Measurements from ENCODE around the gene FIGN.

The FIGN gene

DNA sequence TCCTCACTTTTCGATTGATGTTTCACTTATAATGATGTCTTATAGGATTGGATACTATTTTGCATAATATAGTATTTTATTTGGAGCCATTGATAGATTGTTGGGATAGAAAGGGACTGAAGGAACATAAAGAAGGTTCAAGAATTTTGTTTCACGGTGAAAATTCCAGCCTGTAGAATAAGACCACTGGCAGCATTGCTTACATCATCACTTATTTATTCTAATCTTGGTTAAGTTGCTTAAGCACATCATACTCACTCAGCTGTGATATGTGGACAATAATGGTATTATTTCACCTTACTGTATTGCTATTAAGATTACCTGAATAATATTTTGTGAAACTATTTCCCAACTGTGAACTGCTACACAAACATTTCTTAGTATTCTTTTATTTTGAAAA lies 118.3 kb downstream of the FIGN start:
- TF ChIP-seq, protein P1, sequence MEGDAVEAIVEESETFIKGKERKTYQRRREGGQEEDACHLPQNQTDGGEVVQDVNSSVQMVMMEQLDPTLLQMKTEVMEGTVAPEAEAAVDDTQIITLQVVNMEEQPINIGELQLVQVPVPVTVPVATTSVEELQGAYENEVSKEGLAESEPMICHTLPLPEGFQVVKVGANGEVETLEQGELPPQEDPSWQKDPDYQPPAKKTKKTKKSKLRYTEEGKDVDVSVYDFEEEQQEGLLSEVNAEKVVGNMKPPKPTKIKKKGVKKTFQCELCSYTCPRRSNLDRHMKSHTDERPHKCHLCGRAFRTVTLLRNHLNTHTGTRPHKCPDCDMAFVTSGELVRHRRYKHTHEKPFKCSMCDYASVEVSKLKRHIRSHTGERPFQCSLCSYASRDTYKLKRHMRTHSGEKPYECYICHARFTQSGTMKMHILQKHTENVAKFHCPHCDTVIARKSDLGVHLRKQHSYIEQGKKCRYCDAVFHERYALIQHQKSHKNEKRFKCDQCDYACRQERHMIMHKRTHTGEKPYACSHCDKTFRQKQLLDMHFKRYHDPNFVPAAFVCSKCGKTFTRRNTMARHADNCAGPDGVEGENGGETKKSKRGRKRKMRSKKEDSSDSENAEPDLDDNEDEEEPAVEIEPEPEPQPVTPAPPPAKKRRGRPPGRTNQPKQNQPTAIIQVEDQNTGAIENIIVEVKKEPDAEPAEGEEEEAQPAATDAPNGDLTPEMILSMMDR (IDR thresholded peaks at IDR 0.05; ENCODE audit: low read depth, low read length) = no peak
- in situ Hi-C loops (cut with HindIII; ENCODE audit: low sequenced_read_pairs) = no loop called here
- DNase-seq (ENCODE audit: low read depth, low spot score) = no peak
- no peak overlapping the region for H3K4me3 ChIP-seq (ENCODE audit: low read depth, low read length)

DNA sequence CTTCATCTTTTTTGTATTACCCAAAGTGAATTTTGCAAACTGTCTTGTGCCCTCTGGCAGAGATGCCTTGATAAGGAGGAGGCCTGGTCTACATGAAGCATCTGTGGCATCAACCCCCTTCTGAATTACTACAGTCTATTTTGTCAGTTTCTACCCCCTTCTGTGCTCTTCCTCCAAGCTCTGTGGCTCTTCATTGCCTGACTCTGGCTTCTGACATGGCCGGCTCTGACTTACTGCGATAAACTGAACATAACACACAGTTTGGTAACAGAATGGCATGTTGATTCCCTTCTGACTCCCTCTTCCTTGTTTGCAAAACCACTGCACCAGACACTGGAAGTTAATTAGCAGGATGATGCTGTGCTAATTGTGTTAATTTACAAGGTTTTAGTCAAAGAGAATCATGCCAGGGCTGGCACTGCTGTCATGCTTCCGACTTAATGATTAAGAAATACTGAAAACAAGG lies 122.5 kb downstream of the FIGN start:
- TF ChIP-seq, protein P1 (IDR thresholded peaks at IDR 0.05; ENCODE audit: low read depth, low read length) = no peak
- no peak overlapping the region for H3K4me3 ChIP-seq (ENCODE audit: low read depth, low read length)
- in situ Hi-C loops (cut with HindIII; ENCODE audit: low sequenced_read_pairs) = no loop called here

DNA sequence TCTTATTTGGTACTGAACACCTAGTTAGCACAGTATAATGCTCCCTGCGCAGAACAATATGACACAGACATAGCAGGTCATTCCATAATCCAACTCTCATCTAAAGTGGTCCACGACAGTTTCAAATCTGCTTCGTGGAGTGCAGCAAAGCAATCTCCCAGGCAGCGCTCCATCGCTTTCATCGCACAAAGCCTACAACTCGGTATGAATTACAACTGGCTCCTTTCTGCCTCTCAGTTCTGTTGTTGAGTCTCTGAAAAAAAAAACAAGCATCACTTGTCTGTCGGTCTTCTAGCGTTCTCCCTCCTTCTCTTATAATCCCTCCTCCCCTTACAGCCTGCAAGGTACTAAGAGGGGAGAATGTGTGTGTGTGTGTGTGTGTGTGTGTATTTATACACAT lies 123.5 kb downstream of the FIGN start:
- in situ Hi-C loops (cut with HindIII; ENCODE audit: low sequenced_read_pairs) = no loop called here

More for the DNA sequence above, 122.5 kb downstream of the FIGN start:
- no peak for DNase-seq (ENCODE audit: low read depth, low spot score)

DNA sequence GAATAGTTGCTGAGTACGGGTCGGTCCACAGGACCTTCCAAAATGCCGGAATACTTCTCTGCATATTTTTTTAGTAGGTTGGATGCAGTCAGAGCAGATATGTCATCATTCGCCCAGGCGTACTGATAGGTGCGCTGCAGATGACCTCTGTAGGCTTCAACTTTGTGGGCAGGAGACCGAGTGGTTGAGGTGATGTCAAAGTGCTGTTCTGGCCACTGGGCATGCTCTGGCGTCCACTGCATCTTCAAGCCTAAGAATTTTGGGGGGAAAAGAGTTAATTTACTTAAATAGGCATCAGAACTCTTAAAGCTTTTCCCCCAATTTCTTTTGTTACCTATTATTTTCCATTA lies 124.3 kb downstream of the FIGN start:
- H3K4me3 ChIP-seq (ENCODE audit: low read depth, low read length) = no peak overlapping the region
- TF ChIP-seq, protein P1 (IDR thresholded peaks at IDR 0.05; ENCODE audit: low read depth, low read length) = no peak
- in situ Hi-C loops (cut with HindIII; ENCODE audit: low sequenced_read_pairs) = no loop called here
- DNase-seq (ENCODE audit: low read depth, low spot score) = no peak

More for the DNA sequence above, 123.5 kb downstream of the FIGN start:
- no peak overlapping the region for H3K4me3 ChIP-seq (ENCODE audit: low read depth, low read length)
- no peak for DNase-seq (ENCODE audit: low read depth, low spot score)
- TF ChIP-seq, protein P1 (IDR thresholded peaks at IDR 0.05; ENCODE audit: low read depth, low read length) = no peak

DNA sequence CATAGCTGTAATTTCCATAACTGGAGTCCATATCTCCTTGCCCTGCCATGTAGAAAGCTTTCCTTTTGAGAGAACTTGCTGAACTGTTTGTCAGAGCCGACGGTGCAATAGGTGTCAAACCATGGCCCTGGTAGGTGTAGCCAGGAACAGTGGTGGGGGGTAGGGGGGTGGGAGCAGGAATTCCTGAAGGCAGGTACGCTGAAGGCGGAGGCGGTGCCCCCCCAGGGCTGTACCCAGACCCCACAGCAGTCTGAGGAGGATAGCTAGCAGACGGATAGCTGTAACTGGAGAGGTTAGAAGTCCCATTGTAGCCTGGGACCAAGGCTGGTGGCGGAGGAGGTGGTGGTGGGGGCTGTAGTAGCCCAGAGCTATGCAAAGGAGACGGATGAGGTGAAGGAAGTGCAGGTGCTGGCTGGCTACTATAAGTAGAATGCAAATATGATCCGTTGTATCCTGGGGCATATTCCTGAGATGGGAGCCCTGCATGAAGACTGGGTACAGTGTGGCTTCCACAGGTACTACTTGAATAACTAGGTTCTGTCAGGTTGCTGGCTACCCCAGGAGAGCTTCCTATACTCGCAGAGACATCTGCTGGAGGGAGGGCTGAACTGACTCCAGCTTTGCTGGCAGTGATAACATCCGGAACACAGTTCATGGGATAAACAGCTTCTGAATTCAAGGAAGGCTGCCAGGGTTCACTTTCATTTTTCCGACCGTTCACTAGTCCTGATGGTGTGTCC lies 124.8 kb downstream of the FIGN start:
- H3K4me3 ChIP-seq (ENCODE audit: low read depth, low read length) = no peak overlapping the region
- TF ChIP-seq, protein P1 (IDR thresholded peaks at IDR 0.05; ENCODE audit: low read depth, low read length) = no peak
- DNase-seq (ENCODE audit: low read depth, low spot score) = no peak
- in situ Hi-C loops (cut with HindIII; ENCODE audit: low sequenced_read_pairs) = no loop called here

DNA sequence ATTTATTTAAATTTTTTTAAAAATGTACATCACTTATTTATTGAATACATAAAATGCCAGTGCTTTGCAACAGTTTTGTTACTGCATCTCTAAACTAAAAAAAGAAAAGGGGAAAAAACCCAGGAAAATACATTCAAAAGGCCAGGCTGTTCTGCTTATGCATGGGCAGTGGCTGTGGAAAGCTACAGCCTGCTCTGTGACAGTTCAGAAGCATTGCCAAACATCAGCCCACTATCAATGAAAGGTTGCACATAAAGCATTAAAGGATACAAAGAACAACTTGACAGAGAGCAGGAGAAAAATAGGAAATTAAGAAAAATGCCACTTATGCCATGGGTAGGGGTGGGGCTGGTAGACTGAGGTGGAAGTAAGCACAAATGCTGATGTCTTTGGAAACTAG lies 128.2 kb downstream of the FIGN start:
- H3K4me3 ChIP-seq (ENCODE audit: low read depth, low read length) = no peak overlapping the region
- in situ Hi-C loops (cut with HindIII; ENCODE audit: low sequenced_read_pairs) = no loop called here
- TF ChIP-seq, protein P1 (IDR thresholded peaks at IDR 0.05; ENCODE audit: low read depth, low read length) = no peak
- no peak for DNase-seq (ENCODE audit: low read depth, low spot score)
